ENCODE results near the gene MPPED1. TPM values are rescaled to one million over a fixed set of nuclear protein-coding genes. Genes with fewer than 3 reads are reported as not detected.

The MPPED1 gene
- total RNA-seq, 3 donors from 2014 or later, result 0.17 TPM; not detected in 2

DNA sequence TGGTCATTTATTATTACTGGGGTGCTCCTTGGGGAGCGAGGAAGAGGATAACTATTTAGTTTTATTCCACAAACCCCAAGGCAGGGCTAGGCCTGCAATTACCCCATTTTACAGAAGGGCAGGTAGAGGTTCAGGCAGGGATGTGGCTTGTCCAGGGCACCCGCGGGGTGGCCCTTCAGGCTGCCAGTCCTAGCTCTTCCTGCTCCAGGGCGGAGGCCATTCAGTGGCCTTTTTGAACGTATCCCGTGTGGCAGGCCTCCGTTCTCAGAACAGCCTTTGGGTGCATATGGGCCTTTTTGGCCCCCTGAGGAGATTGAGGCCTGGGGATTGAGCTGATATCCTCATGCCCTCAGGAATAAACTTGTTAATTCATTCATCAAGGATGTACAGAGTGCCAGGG lies 66.2 kb downstream of the MPPED1 start:
- Histone ChIP-seq H3K9me3 (no peaks in the 10 kb centered on the region), H3K36me3 (ENCODE audit: low read depth) (no peaks in the 10 kb centered on the region), H3K4me1 (ENCODE audit: low read depth) (no peaks in the 10 kb centered on the region), H3K4me3 (no peak overlapping the region)
- DNase-seq (no peak), ATAC-seq (no peak)
- TF ChIP-seq, protein P1, sequence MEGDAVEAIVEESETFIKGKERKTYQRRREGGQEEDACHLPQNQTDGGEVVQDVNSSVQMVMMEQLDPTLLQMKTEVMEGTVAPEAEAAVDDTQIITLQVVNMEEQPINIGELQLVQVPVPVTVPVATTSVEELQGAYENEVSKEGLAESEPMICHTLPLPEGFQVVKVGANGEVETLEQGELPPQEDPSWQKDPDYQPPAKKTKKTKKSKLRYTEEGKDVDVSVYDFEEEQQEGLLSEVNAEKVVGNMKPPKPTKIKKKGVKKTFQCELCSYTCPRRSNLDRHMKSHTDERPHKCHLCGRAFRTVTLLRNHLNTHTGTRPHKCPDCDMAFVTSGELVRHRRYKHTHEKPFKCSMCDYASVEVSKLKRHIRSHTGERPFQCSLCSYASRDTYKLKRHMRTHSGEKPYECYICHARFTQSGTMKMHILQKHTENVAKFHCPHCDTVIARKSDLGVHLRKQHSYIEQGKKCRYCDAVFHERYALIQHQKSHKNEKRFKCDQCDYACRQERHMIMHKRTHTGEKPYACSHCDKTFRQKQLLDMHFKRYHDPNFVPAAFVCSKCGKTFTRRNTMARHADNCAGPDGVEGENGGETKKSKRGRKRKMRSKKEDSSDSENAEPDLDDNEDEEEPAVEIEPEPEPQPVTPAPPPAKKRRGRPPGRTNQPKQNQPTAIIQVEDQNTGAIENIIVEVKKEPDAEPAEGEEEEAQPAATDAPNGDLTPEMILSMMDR (IDR thresholded peaks at IDR 0.05), result no peak
- intact Hi-C loops (cut with DNase I, micrococcal nuclease), result no loop called here

DNA sequence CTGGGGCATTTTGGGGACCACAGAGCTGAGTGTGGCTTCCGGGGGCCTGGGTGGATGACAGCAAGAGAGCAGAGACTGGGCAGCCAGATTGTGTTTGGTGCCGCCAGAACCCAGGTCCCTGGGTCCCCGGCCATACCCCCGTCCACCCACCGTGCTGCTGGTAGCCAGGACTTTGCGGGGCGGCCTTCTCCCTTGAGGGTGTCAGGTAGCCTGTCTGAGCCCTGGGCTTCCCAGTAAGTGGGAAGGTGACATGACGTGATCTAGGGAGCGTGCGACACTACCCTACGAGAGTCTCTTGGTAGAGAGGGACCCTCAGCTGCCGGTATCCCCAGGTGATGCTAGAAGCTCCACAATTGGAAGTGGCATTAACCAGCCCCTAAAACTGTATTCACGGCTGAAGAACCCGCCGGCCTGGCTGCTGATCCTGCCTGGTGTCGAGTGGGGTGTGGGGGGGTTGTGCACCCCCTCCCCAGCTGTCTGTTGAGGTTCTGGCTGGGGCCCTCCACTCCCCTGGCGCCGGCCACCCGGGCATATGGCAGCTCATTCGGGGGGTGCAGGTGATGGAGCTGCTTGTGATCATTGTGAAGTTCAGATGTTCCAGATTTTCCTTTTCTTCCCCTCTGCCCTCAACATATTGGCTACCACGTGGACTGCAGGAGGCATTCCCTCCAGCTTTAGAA lies 66.9 kb downstream of the MPPED1 start:
- TF ChIP-seq, protein P1 (IDR thresholded peaks at IDR 0.05), result no peak
- intact Hi-C loops (cut with DNase I, micrococcal nuclease), result no loop called here
- ATAC-seq (no peak), DNase-seq (no peak)
- H3K9me3 ChIP-seq, result no peaks in the 10 kb centered on the region
- H3K4me1 ChIP-seq (ENCODE audit: low read depth), result no peaks in the 10 kb centered on the region
- H3K36me3 ChIP-seq (ENCODE audit: low read depth), result no peaks in the 10 kb centered on the region
- H3K4me3 ChIP-seq, result no peak overlapping the region

DNA sequence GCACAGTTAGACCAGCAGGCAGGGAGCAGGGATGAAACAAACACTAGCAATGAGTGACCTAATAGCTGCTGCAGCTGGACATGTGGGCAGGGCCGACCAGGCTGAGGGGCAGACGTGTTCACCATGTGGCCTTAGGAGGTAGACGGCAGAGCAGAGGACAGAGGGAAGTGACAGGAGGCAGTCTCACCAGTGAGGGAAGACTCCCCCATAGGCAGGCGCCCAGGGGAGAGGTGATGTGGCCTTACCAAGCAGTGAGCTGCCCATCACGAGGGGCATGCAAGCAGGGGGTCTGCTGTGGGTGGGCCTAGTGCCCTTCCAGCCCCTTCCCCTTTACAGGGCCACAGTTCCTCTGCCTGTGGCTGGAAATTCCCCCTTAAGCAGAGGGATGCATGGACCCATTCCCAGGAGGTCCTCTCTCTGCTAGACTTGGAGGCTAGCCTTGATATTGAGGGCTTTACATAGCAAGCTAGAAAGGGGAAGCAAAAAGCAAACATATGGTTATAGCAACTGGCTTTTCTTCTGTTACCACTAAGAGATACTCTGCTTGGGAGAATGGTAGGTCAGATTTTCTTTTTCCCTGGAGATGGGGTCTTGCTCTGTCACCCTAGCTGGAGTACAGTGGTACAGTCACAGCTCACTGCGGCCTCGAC lies 67.6 kb downstream of the MPPED1 start:
- Histone ChIP-seq H3K9me3 (no peaks in the 10 kb centered on the region), H3K36me3 (ENCODE audit: low read depth) (no peaks in the 10 kb centered on the region), H3K4me3 (no peak overlapping the region), H3K4me1 (ENCODE audit: low read depth) (no peaks in the 10 kb centered on the region)
- TF ChIP-seq, protein P1 (IDR thresholded peaks at IDR 0.05), result no peak
- no peak for ATAC-seq
- intact Hi-C loops (cut with DNase I, micrococcal nuclease), result no loop called here
- no peak for DNase-seq

DNA sequence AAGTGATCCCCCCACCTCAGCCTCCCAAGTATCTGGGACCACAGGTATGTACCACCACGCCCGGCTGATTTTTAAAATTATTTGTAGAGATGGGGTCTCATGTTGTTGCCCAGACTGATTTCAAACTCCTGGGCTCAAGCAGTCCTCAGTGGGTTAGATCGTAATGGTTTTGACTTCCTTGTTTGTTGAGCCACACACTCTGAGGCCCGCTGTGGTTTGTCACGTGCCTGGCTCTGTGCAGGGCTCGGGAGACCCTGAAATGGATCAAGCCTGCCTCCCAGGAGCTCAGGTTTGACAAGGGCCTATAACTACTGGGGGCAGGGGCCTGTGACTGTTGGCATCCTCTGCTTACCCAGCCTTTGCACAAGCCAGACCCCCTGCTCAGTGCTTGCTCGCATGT lies 68.1 kb downstream of the MPPED1 start:
- Histone ChIP-seq H3K36me3 (ENCODE audit: low read depth) (no peaks in the 10 kb centered on the region), H3K4me3 (no peak overlapping the region), H3K9me3 (no peaks in the 10 kb centered on the region), H3K4me1 (ENCODE audit: low read depth) (no peaks in the 10 kb centered on the region)
- no peak for ATAC-seq
- intact Hi-C loops (cut with DNase I, micrococcal nuclease), result no loop called here
- TF ChIP-seq, protein P1 (IDR thresholded peaks at IDR 0.05), result no peak
- DNase-seq, result peak in 1 of 3 donors; percentile 16

DNA sequence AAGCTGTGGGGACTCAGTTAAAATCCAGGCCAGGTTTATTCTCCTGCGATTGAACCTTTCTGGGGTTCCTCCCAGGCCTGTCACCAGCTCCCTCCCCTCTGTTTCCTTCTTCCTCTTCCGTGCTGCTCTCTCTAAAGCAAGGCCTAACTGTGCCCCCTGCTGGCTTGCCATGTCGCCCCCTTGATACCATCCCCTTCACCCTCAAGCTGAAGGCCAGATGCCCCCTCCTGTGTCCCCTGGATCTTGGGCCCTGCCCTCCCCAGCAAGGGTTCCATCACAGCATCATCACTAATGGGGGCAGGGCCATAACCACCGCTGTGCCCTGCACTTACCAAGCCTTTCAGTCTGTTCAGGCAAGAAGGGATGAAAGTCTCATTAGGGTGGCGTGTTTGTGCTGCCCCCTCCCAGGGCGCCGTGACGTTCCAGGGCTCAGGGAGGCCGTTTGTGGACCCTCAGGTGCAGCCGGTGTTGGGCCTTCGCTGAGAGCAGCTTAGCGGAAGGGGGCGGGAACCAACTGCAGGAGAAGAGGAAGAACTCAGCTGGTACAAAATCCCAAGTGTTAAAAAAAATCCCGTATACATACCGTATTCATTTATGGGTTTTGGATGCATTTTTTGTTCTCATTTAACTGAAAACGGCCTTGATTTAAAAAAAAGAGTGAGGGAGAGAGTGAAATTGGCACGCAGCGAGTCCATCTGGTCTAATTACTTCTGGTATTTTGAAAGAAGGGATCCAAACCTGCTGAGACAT lies 69.9 kb downstream of the MPPED1 start:
- intact Hi-C loops (cut with DNase I, micrococcal nuclease), result no loop called here
- TF ChIP-seq, protein P1 (IDR thresholded peaks at IDR 0.05), result no peak
- H3K36me3 ChIP-seq (ENCODE audit: low read depth), result no peaks in the 10 kb centered on the region
- no peaks in the 10 kb centered on the region for H3K9me3 ChIP-seq
- ATAC-seq, result no peak
- H3K4me1 ChIP-seq (ENCODE audit: low read depth), result no peaks in the 10 kb centered on the region
- DNase-seq, result peak in 1 of 3 donors; percentile 13
- no peak overlapping the region for H3K4me3 ChIP-seq
